Neural progenitor cell (in vitro differentiated cells): ENCODE data around the gene VWA8.

Experiments used
- CTCF ChIP-seq: fragments of 200-600 bp; sonication (generic); IDR thresholded peaks from 2 replicates; pipeline ENCODE4 v1.5.1; 2017; ENCODE audit warnings: antibody characterized with exemption, mild to moderate bottlenecking
- EZH2 ChIP-seq: fragments of 200-600 bp; sonication (generic); IDR thresholded peaks from 2 replicates; pipeline ENCODE4 v1.6.1; 2017; ENCODE audit warnings: antibody characterized with exemption, mild to moderate bottlenecking, moderate library complexity
- EZH2phosphoT487 ChIP-seq: fragments of 200-600 bp; sonication (generic); IDR thresholded peaks from 2 replicates; pipeline ENCODE4 v1.6.1; 2017; ENCODE audit warnings: antibody characterized with exemption

GRCh38 chr13:41697578-41697977 is 263.3 kb downstream of the VWA8 start:
- no peak for TF ChIP-seq CTCF
- no peak for TF ChIP-seq EZH2
- no peak for TF ChIP-seq EZH2phosphoT487
